GM12878 (cell line): ENCODE results near the gene ABL2.

Experiments used
- BACH1 ChIP-seq: fragments of 450-650 bp; IDR thresholded peaks from 2 replicates; pipeline ENCODE4 v1.6.1; 2017; ENCODE audit warnings: mild to moderate bottlenecking, borderline replicate concordance
- BHLHE40 ChIP-seq, 2 experiments: fragments of 450-650 bp in 1 of 2; IDR thresholded peaks; 2 replicates each; pipeline ENCODE4 v1.6.1; 2011 to 2017; ENCODE audit warnings: low read depth in 2 of 2, borderline replicate concordance in 1 of 2, improper control_type of control experiment in 1 of 2, low read length in 1 of 2, mild to moderate bottlenecking in 1 of 2
- CTCF ChIP-seq, 3 experiments: IDR thresholded peaks in 2 of 3; conservative IDR thresholded peaks in 1 of 3; 2 replicates each; pipeline ENCODE4 v1.5.1; 2011; ENCODE audit warnings: low read depth in 3 of 3, low read length in 3 of 3, mild to moderate bottlenecking in 3 of 3, control low read depth in 2 of 3, moderate library complexity in 2 of 3, inconsistent platforms in 1 of 3, mixed read lengths in 1 of 3; ENCODE audit not compliant: control insufficient read depth in 2 of 3, insufficient read depth in 1 of 3; ENCODE audit errors: extremely low read depth in 1 of 3
- EP300 ChIP-seq, 2 experiments: fragments of 150-350 bp in 1 of 2; IDR thresholded peaks; 2 replicates each; pipeline ENCODE4 v1.6.1; 2011 to 2012; ENCODE audit warnings: low read depth in 2 of 2, low read length in 2 of 2, borderline replicate concordance in 1 of 2, improper control_type of control experiment in 1 of 2, inconsistent platforms in 1 of 2; ENCODE audit not compliant: control insufficient read depth in 1 of 2
- EZH2 ChIP-seq: IDR thresholded peaks from 2 replicates; pipeline ENCODE4 v1.6.1; 2012; ENCODE audit warnings: low read depth, mild to moderate bottlenecking, control low read depth, inconsistent platforms, low read length, borderline replicate concordance; ENCODE audit not compliant: control insufficient read depth
- FOXK2 ChIP-seq: fragments of 450-650 bp; IDR thresholded peaks from 2 replicates; pipeline ENCODE4 v1.6.1; 2017; ENCODE audit warnings: mild to moderate bottlenecking, moderate library complexity
- LARP7 ChIP-seq: fragments of 450-650 bp; IDR thresholded peaks from 2 replicates; pipeline ENCODE4 v1.6.1; 2017; ENCODE audit warnings: mild to moderate bottlenecking
- PAX5 ChIP-seq: IDR thresholded peaks from 2 replicates; pipeline ENCODE4 v1.6.1; 2011; ENCODE audit warnings: low read depth, low read length, borderline replicate concordance
- POLR2A ChIP-seq: IDR thresholded peaks from 2 replicates; pipeline ENCODE4 v1.6.1; 2011; ENCODE audit warnings: low read depth, mild to moderate bottlenecking, low read length

- no peak for TF ChIP-seq CTCF (IDR thresholded peaks at IDR 0.05 in 2 of 3, conservative IDR thresholded peaks at IDR 0.05 in 1 of 3; ENCODE audit: control insufficient read depth in 2 of 3, extremely low read depth in 1 of 3, insufficient read depth in 1 of 3, low read depth in 3 of 3, low read length in 3 of 3)
- no peak for TF ChIP-seq PAX5
- no peak for TF ChIP-seq FOXK2
- no peak for TF ChIP-seq EP300 (IDR thresholded peaks at IDR 0.05; ENCODE audit: borderline replicate concordance in 1 of 2, control insufficient read depth in 1 of 2, low read depth in 2 of 2, low read length in 2 of 2)
- no peak for TF ChIP-seq EZH2
- TF ChIP-seq LARP7 = no peak
- no peak for TF ChIP-seq BACH1
- no peak for TF ChIP-seq POLR2A
- TF ChIP-seq BHLHE40 (IDR thresholded peaks at IDR 0.05; ENCODE audit: borderline replicate concordance in 1 of 2, low read depth in 2 of 2, low read length in 1 of 2) = no peak
Observed at GRCh38 chr1:179194068-179194537, 35.4 kb downstream of the ABL2 start.
